GM12873 (cell line): ENCODE results near the gene ADRA2C.

Experiments used
- CTCF ChIP-seq: IDR thresholded peaks from 2 replicates; pipeline ENCODE4 v1.5.1; 2012; ENCODE audit warnings: low read depth, mild to moderate bottlenecking, moderate library complexity, low read length, control low read depth; ENCODE audit not compliant: insufficient read depth; ENCODE audit errors: missing control alignments

Gene ADRA2C

GRCh38 chr4:3744232-3744631 is 22.0 kb upstream of the ADRA2C start:
- no peak for TF ChIP-seq CTCF

GRCh38 chr4:3744901-3745300 is 21.3 kb upstream of the ADRA2C start:
- no peak for TF ChIP-seq CTCF

GRCh38 chr4:3745886-3746656 is 20.1 kb upstream of the ADRA2C start:
- TF ChIP-seq CTCF, result no peak

- TF ChIP-seq CTCF, result no peak
Measured at GRCh38 chr4:3746701-3747580, 19.2 kb upstream of the ADRA2C start.

GRCh38 chr4:3747581-3747904 is 18.6 kb upstream of the ADRA2C start:
- TF ChIP-seq CTCF, result peak; percentile 42

- no peak for TF ChIP-seq CTCF
Measured at GRCh38 chr4:3748136-3748898, 17.9 kb upstream of the ADRA2C start.

- no peak for TF ChIP-seq CTCF
Measured at GRCh38 chr4:3749081-3749480, 17.1 kb upstream of the ADRA2C start.
